ENCODE results near the gene PARVG. TPM values are rescaled to one million over a fixed set of nuclear protein-coding genes. Genes with fewer than 3 reads are reported as not detected.

Gene PARVG
- total and polyA plus RNA-seq, 12 donors: 0.90 to 16.2 (median 2.1) TPM

DNA sequence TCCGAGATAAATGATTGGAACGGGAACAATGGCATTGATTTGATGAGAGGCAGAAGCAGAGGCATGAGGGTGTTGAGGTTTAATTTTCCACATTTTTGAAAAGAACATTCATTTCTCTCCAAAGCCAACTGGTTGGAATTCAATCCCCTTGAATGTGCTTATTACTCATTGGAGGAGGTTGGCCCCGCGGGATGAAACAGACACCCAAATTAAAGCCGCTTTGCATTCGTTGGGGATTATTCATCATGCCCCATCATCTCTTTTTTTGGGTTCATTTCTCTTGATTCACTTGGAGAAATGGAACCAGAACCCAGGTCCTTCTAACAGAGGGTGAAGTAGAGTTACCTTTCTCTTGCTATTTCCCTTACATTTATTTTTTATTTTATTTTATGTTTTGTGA lies 47.6 kb upstream of the PARVG start:
- no peak for ATAC-seq
- intact Hi-C loops (cut with DNase I): no loop called here
- Histone ChIP-seq H3K4me3 (no peak overlapping the region), H3K36me3 (peaks cover 6 to 78% (median 34%) of the 10 kb centered on the region in 9 donors), H3K27ac (no peak overlapping the region), H3K27me3 (no peaks in the 10 kb centered on the region), H3K9me3 (peaks cover 0 to 19% (median 10%) of the 10 kb centered on the region in 11 donors), H3K4me1 (peaks cover 0 to 26% (median 7%) of the 10 kb centered on the region in 9 donors)
- no peak for TF ChIP-seq CTCF (IDR thresholded peaks at IDR 0.05)
- 90% methylated on average over 6 of the region's 6 CpGs for WGBS, 2 donors
- no peak for DNase-seq

GRCh38 chr22:44133901-44134571 lies 46.7 kb upstream of the PARVG start:
- H3K27ac ChIP-seq: peak overlapping the region in 2 of 10 donors; percentile 21 to 33
- H3K4me1 ChIP-seq: peaks cover 0 to 22% (median 5%) of the 10 kb centered on the region in 9 donors
- H3K36me3 ChIP-seq: peaks cover 6 to 87% (median 34%) of the 10 kb centered on the region in 9 donors
- H3K4me3 ChIP-seq: no peak overlapping the region
- peaks cover 0 to 19% (median 10%) of the 10 kb centered on the region in 11 donors for H3K9me3 ChIP-seq
- 69 to 70% methylated on average over 21 of the region's 21 CpGs for WGBS, 2 donors
- intact Hi-C loops (cut with DNase I): no loop called here
- TF ChIP-seq CTCF (IDR thresholded peaks at IDR 0.05): no peak
- no peaks in the 10 kb centered on the region for H3K27me3 ChIP-seq
- peak in 7 of 8 donors; percentile 6 to 73 (median 58) for ATAC-seq
- DNase-seq: no peak

GRCh38 chr22:44136112-44136511 lies 44.6 kb upstream of the PARVG start:
- ATAC-seq: no peak
- Histone ChIP-seq H3K27ac (no peak overlapping the region), H3K27me3 (no peaks in the 10 kb centered on the region), H3K36me3 (peaks cover 6 to 97% (median 34%) of the 10 kb centered on the region in 9 donors), H3K9me3 (peaks cover 0 to 19% (median 10%) of the 10 kb centered on the region in 11 donors), H3K4me1 (peaks cover 0 to 32% (median 8%) of the 10 kb centered on the region in 9 donors), H3K4me3 (no peak overlapping the region)
- DNase-seq: no peak
- intact Hi-C loops (cut with DNase I): no loop called here
- WGBS, 2 donors: 96% methylated on average over 8 of the region's 8 CpGs
- TF ChIP-seq CTCF (IDR thresholded peaks at IDR 0.05): no peak

- Histone ChIP-seq H3K4me3 (no peak overlapping the region), H3K36me3 (peaks cover 6 to 99% (median 34%) of the 10 kb centered on the region in 9 donors), H3K9me3 (peaks cover 0 to 19% (median 10%) of the 10 kb centered on the region in 11 donors), H3K4me1 (peaks cover 0 to 32% (median 8%) of the 10 kb centered on the region in 9 donors), H3K27ac (no peak overlapping the region), H3K27me3 (no peaks in the 10 kb centered on the region)
- TF ChIP-seq CTCF (IDR thresholded peaks at IDR 0.05): no peak
- intact Hi-C loops (cut with DNase I): no loop called here
- ATAC-seq (no peak), DNase-seq (no peak)
These were observed 43.9 kb upstream of the PARVG start for GRCh38 chr22:44136786-44137185.

All from heart right ventricle (tissue), 16 donors.